GM12878 (cell line): Measurements from ENCODE around the gene PMEL. TPM values are rescaled to one million over a fixed set of nuclear protein-coding genes. Genes with fewer than 3 reads are reported as not detected.

Experiments
- BACH1 ChIP-seq: fragments of 450-650 bp; IDR thresholded peaks from 2 replicates; pipeline ENCODE4 v1.6.1; 2017; ENCODE audit warnings: mild to moderate bottlenecking, borderline replicate concordance
- CBX5 ChIP-seq: sonication (generic); IDR thresholded peaks from 2 replicates; pipeline ENCODE4 v1.6.1; 2016; ENCODE audit warnings: low read depth, moderate library complexity, mild to moderate bottlenecking, inconsistent platforms
- CHD2 ChIP-seq: IDR thresholded peaks from 2 replicates; pipeline ENCODE4 v1.6.1; 2011; ENCODE audit warnings: low read depth, low read length, improper control_type of control experiment, borderline replicate concordance
- CREM ChIP-seq: IDR thresholded peaks from 2 replicates; pipeline ENCODE4 v1.6.1; 2014; ENCODE audit warnings: antibody characterized with exemption, low read depth
- CTCF ChIP-seq, 3 experiments: IDR thresholded peaks in 2 of 3; conservative IDR thresholded peaks in 1 of 3; 2 replicates each; pipeline ENCODE4 v1.5.1; 2011; ENCODE audit warnings: low read depth in 3 of 3, low read length in 3 of 3, mild to moderate bottlenecking in 3 of 3, control low read depth in 2 of 3, moderate library complexity in 2 of 3, inconsistent platforms in 1 of 3, mixed read lengths in 1 of 3; ENCODE audit not compliant: control insufficient read depth in 2 of 3, insufficient read depth in 1 of 3; ENCODE audit errors: extremely low read depth in 1 of 3
- EZH2 ChIP-seq: IDR thresholded peaks from 2 replicates; pipeline ENCODE4 v1.6.1; 2012; ENCODE audit warnings: low read depth, mild to moderate bottlenecking, control low read depth, inconsistent platforms, low read length, borderline replicate concordance; ENCODE audit not compliant: control insufficient read depth
- FOS ChIP-seq: IDR thresholded peaks from 3 replicates; pipeline ENCODE4 v1.6.1; 2011; ENCODE audit warnings: borderline replicate concordance; ENCODE audit not compliant: insufficient read length; ENCODE audit errors: extremely low read depth
- HCFC1 ChIP-seq: fragments of 150-350 bp; IDR thresholded peaks from 2 replicates; pipeline ENCODE4 v1.6.1; 2014; ENCODE audit warnings: low read length
- HDAC2 ChIP-seq: fragments of 200-600 bp; sonication (generic); IDR thresholded peaks from 2 replicates; pipeline ENCODE4 v1.6.1; 2017
- IRF3 ChIP-seq: fragments of 450-650 bp; IDR thresholded peaks from 2 replicates; pipeline ENCODE4 v1.6.1; 2014; ENCODE audit warnings: mild to moderate bottlenecking
- IRF5 ChIP-seq: fragments of 450-650 bp; IDR thresholded peaks from 2 replicates; pipeline ENCODE4 v1.6.1; 2017; ENCODE audit warnings: borderline replicate concordance
- LARP7 ChIP-seq: fragments of 450-650 bp; IDR thresholded peaks from 2 replicates; pipeline ENCODE4 v1.6.1; 2017; ENCODE audit warnings: mild to moderate bottlenecking
- POLR2AphosphoS2 ChIP-seq: IDR thresholded peaks from 2 replicates; pipeline ENCODE4 v1.6.1; 2011; ENCODE audit warnings: low read depth, mild to moderate bottlenecking, low read length, improper control_type of control experiment, moderate library complexity
- PRDM15 ChIP-seq: fragments of 450-650 bp; formaldehyde crosslinking; IDR thresholded peaks from 2 replicates; pipeline ENCODE4 v1.4.0; 2020; ENCODE audit warnings: mild to moderate bottlenecking, moderate library complexity
- RB1 ChIP-seq: fragments of 450-650 bp; formaldehyde crosslinking; IDR thresholded peaks from 2 replicates; pipeline ENCODE4 v1.6.1; 2017; ENCODE audit warnings: mild to moderate bottlenecking, borderline replicate concordance
- RCOR1 ChIP-seq: conservative IDR thresholded peaks from 2 replicates; pipeline ENCODE4 v1.6.1; 2012; ENCODE audit warnings: low read depth, low read length, improper control_type of control experiment
- STAT3 ChIP-seq: IDR thresholded peaks from 2 replicates; pipeline ENCODE4 v1.6.1; 2011; ENCODE audit warnings: low read depth, low read length, improper control_type of control experiment
- SUZ12 ChIP-seq: fragments of 200-600 bp; sonication (generic); IDR thresholded peaks from one replicate; pipeline ENCODE4 v1.6.1; 2018; ENCODE audit warnings: antibody characterized with exemption, mild to moderate bottlenecking; ENCODE audit not compliant: unreplicated experiment
- TBL1XR1 ChIP-seq: IDR thresholded peaks from 2 replicates; pipeline ENCODE4 v1.6.1; 2012; ENCODE audit warnings: low read depth, low read length, improper control_type of control experiment
- TCF3 ChIP-seq: IDR thresholded peaks from 2 replicates; pipeline ENCODE4 v1.6.1; 2012; ENCODE audit warnings: low read depth, mild to moderate bottlenecking, low read length, borderline replicate concordance; ENCODE audit not compliant: insufficient read depth
- USF2 ChIP-seq: IDR thresholded peaks from 2 replicates; pipeline ENCODE4 v1.6.1; 2011; ENCODE audit warnings: low read depth, low read length, improper control_type of control experiment, borderline replicate concordance
- ZNF622 ChIP-seq: fragments of 450-650 bp; IDR thresholded peaks from 2 replicates; pipeline ENCODE4 v1.6.1; 2017; ENCODE audit warnings: mild to moderate bottlenecking, inconsistent platforms
- polyA plus RNA-seq, 11 experiments: library from polyadenylated mRNA; depleted of rRNA in 4 of 11; unstranded in 6 of 11; stranded (reverse) in 5 of 11; fragments of >200 nt; fragmentation: Nextera tagmentation in 4 of 11; fragmentation: Illumina TruSeq in 1 of 11; extraction: Ambion mirVana in 4 of 11; extraction: Trizol in 1 of 11; gene quantifications; 1 replicate in 1 of 11; 2 replicates in 10 of 11; pipeline versions ENCODE4 v1.2.1 to v1.2.3, GENCODE V29; 2011 to 2016; ENCODE audit warnings: inconsistent platforms in 2 of 11, missing spikeins in 2 of 11, low read depth in 1 of 11
- total RNA-seq, 4 experiments: library from RNA; depleted of rRNA in 3 of 4; stranded (reverse); fragments of >200 nt in 3 of 4; fragmentation: Illumina TruSeq in 1 of 4; extraction: Trizol in 1 of 4; gene quantifications; 2 replicates each; pipeline versions ENCODE4 v1.2.1 to v1.2.3, GENCODE V29; 2013 to 2021

PMEL gene
- total and polyA plus RNA-seq, 10 of the 15 experiments (the other 5 are each of a cell fraction or from before 2014, with no cell fraction given): 0.32 to 1.6 (median 0.56) TPM

- TF ChIP-seq PRDM15 (no peak), TBL1XR1 (no peak), IRF5 (no peak), SUZ12 (no peak), TCF3 (no peak), RCOR1 (no peak), ZNF622 (no peak), EZH2 (no peak), FOS (no peak), STAT3 (no peak), LARP7 (no peak), USF2 (no peak), BACH1 (no peak), HDAC2 (no peak), CREM (no peak), HCFC1 (no peak), CTCF (IDR thresholded peaks at IDR 0.05 in 2 of 3, conservative IDR thresholded peaks at IDR 0.05 in 1 of 3; ENCODE audit: control insufficient read depth in 2 of 3, extremely low read depth in 1 of 3, insufficient read depth in 1 of 3, low read depth in 3 of 3, low read length in 3 of 3) (peak; percentile 60 to 69 (median 61)), CBX5 (no peak), IRF3 (no peak), RB1 (no peak), POLR2AphosphoS2 (no peak), CHD2 (peak; percentile 22; the same call in 1 of the 2 replicates)
Measured at GRCh38 chr12:55930771-55931316, 35.0 kb downstream of the PMEL start, which contains the start of gene DGKA (continued).
